IPS-18a (cell line): Measurements from ENCODE around the gene ARFGEF2.

Experiments used
- H3K27ac ChIP-seq: one replicate; pipeline ENCODE4 v1.5.1; 2013; ENCODE audit warnings: low read length
- H3K27me3 ChIP-seq: one replicate; pipeline ENCODE4 v1.6.1; 2013; ENCODE audit warnings: mild to moderate bottlenecking, low read length; ENCODE audit not compliant: control insufficient read depth, insufficient read depth
- H3K36me3 ChIP-seq: one replicate; pipeline ENCODE4 v1.6.1; 2013; ENCODE audit warnings: low read depth, low read length; ENCODE audit not compliant: control insufficient read depth
- H3K4me1 ChIP-seq: one replicate; pipeline ENCODE4 v1.6.1; 2013; ENCODE audit warnings: low read depth, low read length; ENCODE audit not compliant: control insufficient read depth
- H3K4me3 ChIP-seq: one replicate; pipeline ENCODE4 v1.5.1; 2013; ENCODE audit warnings: low read length
- H3K9ac ChIP-seq: one replicate; pipeline ENCODE4 v1.6.1; 2013; ENCODE audit warnings: mild to moderate bottlenecking, low read length, moderate library complexity
- H3K9me3 ChIP-seq: one replicate; pipeline ENCODE4 v1.6.1; 2013; ENCODE audit warnings: low read depth, low read length; ENCODE audit not compliant: control insufficient read depth

ARFGEF2 gene

GRCh38 chr20:48945840-48946514 is 24.5 kb downstream of the ARFGEF2 start:
- Histone ChIP-seq H3K4me1 (no peaks in the 10 kb centered on the region), H3K27me3 (no peaks in the 10 kb centered on the region), H3K4me3 (no peak overlapping the region), H3K36me3 (peaks cover 32% of the 10 kb centered on the region), H3K9me3 (no peaks in the 10 kb centered on the region), H3K27ac (no peak overlapping the region), H3K9ac (no peak overlapping the region)

DNA sequence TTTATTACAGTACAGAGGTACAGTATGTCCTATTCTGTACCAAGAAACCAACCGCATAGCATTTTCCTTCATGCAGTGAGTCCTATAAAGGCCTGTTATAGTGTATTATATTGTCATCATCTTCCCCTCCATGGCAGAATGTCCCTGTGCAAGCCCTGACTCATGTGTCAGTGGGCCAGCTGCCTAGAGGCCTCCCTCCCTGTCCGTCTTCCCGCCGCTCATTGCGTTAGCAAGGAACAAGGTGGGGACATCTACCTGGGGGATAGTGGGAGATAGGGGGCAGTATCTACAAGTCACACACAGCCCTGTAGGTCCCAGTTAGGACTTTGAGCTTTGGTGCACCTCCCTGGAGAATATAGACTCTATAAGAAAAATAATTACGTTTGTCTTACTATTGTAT is 27.1 kb downstream of the ARFGEF2 start:
- Histone ChIP-seq H3K27ac (no peak overlapping the region), H3K9ac (no peak overlapping the region)

GRCh38 chr20:48949304-48950170 is 28.0 kb downstream of the ARFGEF2 start:
- no peaks in the 10 kb centered on the region for H3K9me3 ChIP-seq
- H3K4me1 ChIP-seq = no peaks in the 10 kb centered on the region
- H3K9ac ChIP-seq = no peak overlapping the region
- no peak overlapping the region for H3K4me3 ChIP-seq
- peaks cover 42% of the 10 kb centered on the region for H3K36me3 ChIP-seq
- no peak overlapping the region for H3K27ac ChIP-seq
- H3K27me3 ChIP-seq = no peaks in the 10 kb centered on the region

More for the DNA sequence above, 27.1 kb downstream of the ARFGEF2 start:
- Histone ChIP-seq H3K9me3 (no peaks in the 10 kb centered on the region), H3K4me3 (no peak overlapping the region), H3K36me3 (peaks cover 36% of the 10 kb centered on the region), H3K27me3 (no peaks in the 10 kb centered on the region), H3K4me1 (no peaks in the 10 kb centered on the region)

- Histone ChIP-seq H3K36me3 (peaks cover 42% of the 10 kb centered on the region), H3K9ac (no peak overlapping the region), H3K9me3 (no peaks in the 10 kb centered on the region), H3K4me3 (no peak overlapping the region), H3K4me1 (no peaks in the 10 kb centered on the region), H3K27ac (no peak overlapping the region), H3K27me3 (no peaks in the 10 kb centered on the region)
Observed at GRCh38 chr20:48951041-48951440, 29.5 kb downstream of the ARFGEF2 start.

- Histone ChIP-seq H3K27ac (no peak overlapping the region), H3K9me3 (no peaks in the 10 kb centered on the region), H3K4me3 (no peak overlapping the region), H3K9ac (no peak overlapping the region), H3K36me3 (peaks cover 44% of the 10 kb centered on the region), H3K4me1 (no peaks in the 10 kb centered on the region), H3K27me3 (no peaks in the 10 kb centered on the region)
Observed at GRCh38 chr20:48951646-48952045, 30.1 kb downstream of the ARFGEF2 start.

- H3K27ac ChIP-seq = no peak overlapping the region
- H3K9me3 ChIP-seq = no peaks in the 10 kb centered on the region
- H3K4me3 ChIP-seq = no peak overlapping the region
- no peaks in the 10 kb centered on the region for H3K4me1 ChIP-seq
- no peaks in the 10 kb centered on the region for H3K27me3 ChIP-seq
- H3K9ac ChIP-seq = no peak overlapping the region
- H3K36me3 ChIP-seq = peaks cover 53% of the 10 kb centered on the region
Observed at GRCh38 chr20:48952656-48953055, 31.1 kb downstream of the ARFGEF2 start.

GRCh38 chr20:48953653-48954052 is 32.1 kb downstream of the ARFGEF2 start:
- Histone ChIP-seq H3K9ac (no peak overlapping the region), H3K36me3 (peaks cover 54% of the 10 kb centered on the region), H3K27ac (no peak overlapping the region), H3K4me1 (no peaks in the 10 kb centered on the region), H3K9me3 (no peaks in the 10 kb centered on the region), H3K27me3 (no peaks in the 10 kb centered on the region), H3K4me3 (no peak overlapping the region)

GRCh38 chr20:48956052-48956451 is 34.5 kb downstream of the ARFGEF2 start:
- Histone ChIP-seq H3K9me3 (no peaks in the 10 kb centered on the region), H3K36me3 (peaks cover 50% of the 10 kb centered on the region), H3K4me3 (no peak overlapping the region), H3K4me1 (no peaks in the 10 kb centered on the region), H3K9ac (no peak overlapping the region), H3K27ac (no peak overlapping the region), H3K27me3 (no peaks in the 10 kb centered on the region)

DNA sequence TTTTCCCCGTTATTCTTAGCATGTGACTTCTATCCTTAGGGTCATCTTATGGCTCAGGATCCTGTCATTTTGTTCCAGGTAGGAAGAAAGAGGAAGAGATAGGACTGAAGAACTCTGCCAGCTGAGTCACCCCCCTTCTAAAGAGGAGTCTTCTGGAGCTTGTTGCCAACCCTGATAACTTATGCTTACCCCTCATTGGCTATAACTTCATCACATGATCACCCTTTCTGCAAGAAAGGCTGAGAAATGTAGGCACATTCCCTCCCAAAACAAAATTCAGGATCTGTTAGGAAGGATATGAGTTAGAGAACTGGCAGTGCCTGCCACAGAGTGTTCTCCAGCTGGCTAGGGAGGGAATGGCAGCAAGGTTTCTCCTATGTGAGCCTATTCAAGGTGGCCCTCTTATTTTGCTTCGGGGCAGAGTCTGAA is 35.6 kb downstream of the ARFGEF2 start:
- Histone ChIP-seq H3K27ac (no peak overlapping the region), H3K4me1 (no peaks in the 10 kb centered on the region), H3K9me3 (no peaks in the 10 kb centered on the region), H3K4me3 (no peak overlapping the region), H3K9ac (no peak overlapping the region), H3K36me3 (peaks cover 42% of the 10 kb centered on the region), H3K27me3 (no peaks in the 10 kb centered on the region)

DNA sequence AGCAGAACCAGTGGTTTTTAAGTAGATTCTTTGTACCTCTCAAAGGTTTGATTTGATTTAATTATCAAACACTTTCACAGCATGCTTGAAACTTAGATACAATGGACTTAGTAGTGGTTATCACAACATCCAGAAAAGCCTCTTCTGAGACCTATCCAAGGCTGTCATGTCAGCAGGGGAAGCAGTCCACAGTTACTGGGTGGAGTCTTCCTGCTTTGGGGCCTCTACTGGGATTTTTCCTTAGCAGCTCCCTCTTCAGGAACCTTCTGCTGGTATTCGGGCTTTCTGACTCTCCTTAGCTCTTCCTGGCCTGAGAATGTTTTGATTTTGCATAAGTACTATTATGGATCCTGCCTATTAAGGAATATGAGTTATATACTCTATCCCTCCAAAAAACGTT is 36.0 kb downstream of the ARFGEF2 start:
- no peaks in the 10 kb centered on the region for H3K4me1 ChIP-seq
- no peak overlapping the region for H3K27ac ChIP-seq
- no peaks in the 10 kb centered on the region for H3K9me3 ChIP-seq
- H3K36me3 ChIP-seq = peaks cover 38% of the 10 kb centered on the region
- H3K9ac ChIP-seq = no peak overlapping the region
- H3K27me3 ChIP-seq = no peaks in the 10 kb centered on the region
- H3K4me3 ChIP-seq = no peak overlapping the region

GRCh38 chr20:48958743-48959142 is 37.2 kb downstream of the ARFGEF2 start:
- H3K27me3 ChIP-seq = no peaks in the 10 kb centered on the region
- H3K9ac ChIP-seq = no peak overlapping the region
- H3K4me3 ChIP-seq = no peak overlapping the region
- H3K36me3 ChIP-seq = peaks cover 33% of the 10 kb centered on the region
- no peaks in the 10 kb centered on the region for H3K9me3 ChIP-seq
- H3K27ac ChIP-seq = no peak overlapping the region
- H3K4me1 ChIP-seq = no peaks in the 10 kb centered on the region
